Transverse colon (tissue), 4 donors: Measurements from ENCODE around the gene HOXB5. TPM values are rescaled to one million over a fixed set of nuclear protein-coding genes. Genes with fewer than 3 reads are reported as not detected.
A peak's percentile ranks its signal among the peaks of the same experiment; 100 is the strongest.

ENCODE experiments used
- DNase-seq: peaks from one replicate; pipeline ENCODE4 v3.0.0-alpha.2; 2019
- H3K27ac ChIP-seq, 4 donors: fragments of 200-600 bp; sonication (generic); 2 replicates each; pipeline ENCODE4 v1.5.1; 2016 to 2018; ENCODE audit warnings: inconsistent platforms in 4 of 4
- H3K27me3 ChIP-seq: fragments of 200-600 bp; sonication (generic); 2 replicates; pipeline ENCODE4 v1.5.1; 2017; ENCODE audit warnings: inconsistent platforms
- H3K36me3 ChIP-seq, 4 donors: fragments of 200-600 bp; sonication (generic); 2 replicates each; pipeline ENCODE4 v1.5.1; 2017 to 2019; ENCODE audit warnings: inconsistent platforms in 4 of 4
- H3K4me1 ChIP-seq, 4 donors: fragments of 200-600 bp; sonication (generic); 2 replicates each; pipeline ENCODE4 v1.5.1; 2017 to 2020; ENCODE audit warnings: inconsistent platforms in 4 of 4
- H3K4me3 ChIP-seq, 4 donors: fragments of 200-600 bp; sonication (generic); 1 replicate in 1 of 4; 2 replicates in 3 of 4; pipeline versions ENCODE4 v1.5.1 to v1.6.1; 2017 to 2019; ENCODE audit warnings: inconsistent platforms in 4 of 4
- H3K9me3 ChIP-seq, 2 donors: fragments of 200-600 bp; sonication (generic); 2 replicates each; pipeline ENCODE4 v1.5.1; 2017 to 2019; ENCODE audit warnings: inconsistent platforms in 2 of 2
- CTCF ChIP-seq, 5 experiments: fragments of 200-600 bp in 3 of 5; fragments of 450-650 bp in 2 of 5; sonication (generic) in 3 of 5; IDR thresholded peaks; 1 replicate in 2 of 5; 2 replicates in 3 of 5; pipeline ENCODE4 v1.5.1; 2016 to 2017; ENCODE audit warnings: antibody characterized with exemption in 5 of 5, inconsistent platforms in 3 of 5, mild to moderate bottlenecking in 2 of 5, moderate library complexity in 1 of 5
- EP300 ChIP-seq: sonication (generic); formaldehyde crosslinking; IDR thresholded peaks from one replicate; pipeline ENCODE4 v1.6.1; 2017; ENCODE audit warnings: antibody characterized with exemption, low read depth
- POLR2A ChIP-seq: fragments of 450-650 bp; IDR thresholded peaks from one replicate; pipeline ENCODE4 v1.6.1; 2016; ENCODE audit warnings: antibody characterized with exemption, mild to moderate bottlenecking, moderate library complexity
- POLR2AphosphoS5 ChIP-seq, 3 donors: sonication (generic); formaldehyde crosslinking; IDR thresholded peaks; one replicate each; pipeline ENCODE4 v1.6.1; 2016; ENCODE audit warnings: antibody characterized with exemption in 3 of 3
- WGBS, 2 donors: methylation state at CpG; one replicate each; pipeline ENCODE4 v1.1.5; 2018; ENCODE audit warnings: low coverage in 1 of 2; 5-methylcytosine and 5-hydroxymethylcytosine counted together
- in situ Hi-C, 4 donors: fragments of 200-750 bp; cut with MboI; loops; one replicate each; pipeline versions ENCODE4 v1.15.0 to v1.15.1; 2017; ENCODE audit warnings: low sequenced_read_pairs in 3 of 4, low pct_ligation_motif_present in 1 of 4, low pct_unique_long_range_greater_than_20kb in 1 of 4
- intact Hi-C: fragments of 100-400 bp; cut with DNase I; formaldehyde crosslinking; loops from one replicate; pipeline ENCODE4 v1.15.1; 2023; ENCODE audit warnings: low total_unique reads
- total RNA-seq, 4 donors: library from RNA; depleted of rRNA; stranded (reverse); fragments of >200 nt; gene quantifications; one replicate each; pipeline ENCODE4 v1.1.0, GENCODE V29; 2016

The HOXB5 gene
- total RNA-seq, 4 donors from 2014 or later: 10.5 to 35.4 (median 18.7) TPM

- H3K9me3 ChIP-seq: no peaks in the 10 kb centered on the region
- in situ Hi-C loops: no loop called here
- peaks cover 15 to 71% (median 58%) of the 10 kb centered on the region in 4 donors for H3K4me1 ChIP-seq
- no peaks in the 10 kb centered on the region for H3K36me3 ChIP-seq
- 20 to 49% methylated on average over 1 to 17 of the region's 17 CpGs for WGBS, 2 donors
- H3K27ac ChIP-seq: peak overlapping the region; percentile 3 to 95 (median 89)
- peaks cover 16% of the 10 kb centered on the region for H3K27me3 ChIP-seq
- intact Hi-C loops: no loop called here
- H3K4me3 ChIP-seq: no peak overlapping the region
- TF ChIP-seq POLR2AphosphoS5 (IDR thresholded peaks at IDR 0.05) (no peak), POLR2A (no peak), EP300 (no peak), CTCF (IDR thresholded peaks at IDR 0.05) (no peak)
- DNase-seq: peak; percentile 34
Measured at GRCh38 chr17:48600244-48601098, 6.9 kb upstream of the HOXB5 start.

- Histone ChIP-seq H3K9me3 (no peaks in the 10 kb centered on the region), H3K4me1 (peaks cover 15 to 77% (median 59%) of the 10 kb centered on the region in 4 donors), H3K36me3 (peaks cover 0 to 5% (median 0%) of the 10 kb centered on the region in 4 donors), H3K27ac (peak overlapping the region; percentile 89 to 95 (median 92)), H3K4me3 (no peak overlapping the region), H3K27me3 (peaks cover 16% of the 10 kb centered on the region)
- TF ChIP-seq CTCF (IDR thresholded peaks at IDR 0.05): no peak
- TF ChIP-seq POLR2AphosphoS5 (IDR thresholded peaks at IDR 0.05): no peak
- no peak for TF ChIP-seq EP300
- TF ChIP-seq POLR2A: no peak
- intact Hi-C loops: loop anchor here (5.0 kb wide), 1 partner anchor 247 kb away; no protein-coding TSS in a partner anchor
- DNase-seq: no peak
- in situ Hi-C loops: loop anchor here in 2 of 4 donors (10.0 kb wide), 2 partner anchors 105 to 255 kb away; no protein-coding TSS in a partner anchor
- WGBS, 2 donors: 61 to 67% methylated on average over 5 of the region's 5 CpGs
Measured at GRCh38 chr17:48599354-48599753, 5.8 kb upstream of the HOXB5 start.

GRCh38 chr17:48598736-48599135, 5.2 kb upstream of the HOXB5 start:
- Histone ChIP-seq H3K27me3 (peaks cover 11% of the 10 kb centered on the region), H3K9me3 (no peaks in the 10 kb centered on the region), H3K27ac (peak overlapping the region; percentile 89 to 95 (median 92)), H3K4me3 (peak overlapping the region in 1 of 4 donors; percentile 57), H3K4me1 (peaks cover 15 to 82% (median 59%) of the 10 kb centered on the region in 4 donors), H3K36me3 (peaks cover 0 to 5% (median 0%) of the 10 kb centered on the region in 4 donors)
- no peak for DNase-seq
- intact Hi-C loops: loop anchor here (5.0 kb wide), 1 partner anchor 246 kb away; no protein-coding TSS in a partner anchor
- TF ChIP-seq POLR2A (no peak), POLR2AphosphoS5 (IDR thresholded peaks at IDR 0.05) (no peak), EP300 (no peak), CTCF (IDR thresholded peaks at IDR 0.05) (no peak)
- in situ Hi-C loops: loop anchor here in 2 of 4 donors (10.0 kb wide), 2 partner anchors 104 to 254 kb away; no protein-coding TSS in a partner anchor
- 35% methylated on average over 7 of the region's 7 CpGs; no CpG with 5 or more reads in 1 of the 2 donors for WGBS, 2 donors
